ENCODE results near the gene CACNA1A.
"Not testable (repeated sequence)": the region's sequence is repeated elsewhere in the genome, so short reads cannot be mapped to it uniquely, and the experiment has no call there.

The CACNA1A gene

GRCh38 chr19:13215572-13216380, 290.5 kb downstream of the CACNA1A start:
- DNase-seq: no peak

- no peak for DNase-seq
Observed at GRCh38 chr19:13214036-13214730, 292.1 kb downstream of the CACNA1A start.

GRCh38 chr19:13212759-13213330, 293.4 kb downstream of the CACNA1A start:
- DNase-seq: peak; percentile 2

GRCh38 chr19:13211426-13212308, 294.6 kb downstream of the CACNA1A start:
- no peak for DNase-seq

GRCh38 chr19:13210941-13211340, 295.3 kb downstream of the CACNA1A start:
- no peak for DNase-seq

- no peak for DNase-seq
Observed at GRCh38 chr19:13210339-13210775, 295.9 kb downstream of the CACNA1A start.

GRCh38 chr19:13209484-13210338, 296.6 kb downstream of the CACNA1A start:
- no peak for DNase-seq

- no peak for DNase-seq
Observed at GRCh38 chr19:13208672-13209483, 297.4 kb downstream of the CACNA1A start.

GRCh38 chr19:13207846-13208671, 298.2 kb downstream of the CACNA1A start:
- DNase-seq: peak; percentile 12

- no peak for DNase-seq
Observed at GRCh38 chr19:13207237-13207845, 298.9 kb downstream of the CACNA1A start.

GRCh38 chr19:13206587-13206986, 299.7 kb downstream of the CACNA1A start:
- DNase-seq: no peak

- not testable (repeated sequence) for DNase-seq
Observed at GRCh38 chr19:13202112-13202511, 304.2 kb downstream of the CACNA1A start.

GRCh38 chr19:13198634-13199033, 307.6 kb downstream of the CACNA1A start:
- no peak for DNase-seq

GRCh38 chr19:13195678-13196077, 310.6 kb downstream of the CACNA1A start:
- no peak for DNase-seq

- DNase-seq: no peak
Observed at GRCh38 chr19:13190781-13191540, 315.3 kb downstream of the CACNA1A start.

GRCh38 chr19:13189600-13189999, 316.7 kb downstream of the CACNA1A start:
- DNase-seq: no peak

GRCh38 chr19:13187419-13187818, 318.9 kb downstream of the CACNA1A start:
- DNase-seq: no peak

GRCh38 chr19:13186688-13187087, 319.6 kb downstream of the CACNA1A start:
- not testable (repeated sequence) for DNase-seq

Data from kidney glomerular epithelial cell (primary cell).